Pancreas (tissue), 10 donors: ENCODE measurements around the gene ZBTB14. TPM values are rescaled to one million over a fixed set of nuclear protein-coding genes. Genes with fewer than 3 reads are reported as not detected.

Source experiments
- ATAC-seq, 4 donors: fragments of 200-7000 bp; cut with Tn5 transposase; one replicate each; pipeline versions ENCODE4 v1.8.0 to v1.9.1; 2020; ENCODE audit warnings: mild to moderate bottlenecking in 4 of 4, moderate library complexity in 4 of 4
- DNase-seq, 6 donors: peaks; one replicate each; pipeline ENCODE4 v3.0.0-alpha.2; 2020
- FAIRE-seq: peaks from 2 replicates; lab custom pipeline; 2012; peaks lifted over from hg19 to GRCh38; lab: Jason Lieb, UNC
- H3K27ac ChIP-seq, 4 donors: fragments of 200-600 bp; sonication (generic); 1 replicate in 3 of 4; 2 replicates in 1 of 4; pipeline versions ENCODE4 v1.5.0 to v1.8.0; 2020
- H3K27me3 ChIP-seq, 4 donors: fragments of 200-600 bp; one replicate each; pipeline ENCODE4 v1.8.0; 2021
- H3K36me3 ChIP-seq, 3 donors: fragments of 200-600 bp; sonication (generic) in 1 of 3; one replicate each; pipeline versions ENCODE4 v1.5.0 to v1.8.0; 2020 to 2021
- H3K4me1 ChIP-seq, 3 donors: fragments of 200-600 bp; one replicate each; pipeline ENCODE4 v1.8.0; 2021
- H3K4me3 ChIP-seq, 4 donors: fragments of 200-600 bp; sonication (generic) in 2 of 4; one replicate each; pipeline versions ENCODE4 v1.5.0 to v1.8.0; 2020 to 2021
- H3K9me3 ChIP-seq, 4 donors: fragments of 200-600 bp; one replicate each; pipeline ENCODE4 v1.8.0; 2021
- CTCF ChIP-seq, 4 donors: fragments of 200-600 bp; sonication (generic) in 3 of 4; IDR thresholded peaks; one replicate each; pipeline versions ENCODE4 v1.5.0 to v1.8.0; 2021; ENCODE audit warnings: antibody characterized with exemption in 4 of 4
- WGBS, 2 donors: extraction: QIAGEN DNeasy Blood & Tissue Kit; methylation state at CpG; one replicate each; pipeline ENCODE4 v1.1.7; 2013; 5-methylcytosine and 5-hydroxymethylcytosine counted together
- intact Hi-C, 3 donors: fragments of 100-400 bp; cut with DNase I; formaldehyde crosslinking; loops; one replicate each; pipeline versions ENCODE4 v1.11.1 to v1.14.2; 2022
- polyA plus RNA-seq, 2 donors: library from polyadenylated mRNA; stranded (reverse); fragments of 200-250 nt; gene quantifications; one replicate each; pipeline ENCODE4 v1.2.3, GENCODE V29; 2013
- total RNA-seq, 6 donors: library from RNA; stranded (reverse); fragmentation: NEBNext Ultra II Directional in 4 of 6; extraction: Animal tissue kit (Norgen Biotek cat#: 25700) in 4 of 6; gene quantifications; one replicate each; pipeline versions ENCODE4 v1.2.1 to v1.2.4, GENCODE V29; 2021 to 2023
- donor health status: healthy with polysubstance abuse.
- donor health status: DM: no; HTN: no; CAD: no; lungs with moderate emphysema.
- donor health status: DM: no; HTN: no; CAD: no.
- donor health status: control.
- donor health status: control.
- donor health status: Bipolar disorder and iron deficiency.
- donor health status: DM: yes; HTN: yes; CAD: no.
- donor health status: DM: no; HTN: no; CAD: no.
- donor health status: DM: no; HTN: no; CAD: no.
- donor health status: DM: yes; HTN: yes; CAD: no.

Gene ZBTB14
- total and polyA plus RNA-seq, 8 donors: 3.6 to 7.9 (median 6.8) TPM

DNA sequence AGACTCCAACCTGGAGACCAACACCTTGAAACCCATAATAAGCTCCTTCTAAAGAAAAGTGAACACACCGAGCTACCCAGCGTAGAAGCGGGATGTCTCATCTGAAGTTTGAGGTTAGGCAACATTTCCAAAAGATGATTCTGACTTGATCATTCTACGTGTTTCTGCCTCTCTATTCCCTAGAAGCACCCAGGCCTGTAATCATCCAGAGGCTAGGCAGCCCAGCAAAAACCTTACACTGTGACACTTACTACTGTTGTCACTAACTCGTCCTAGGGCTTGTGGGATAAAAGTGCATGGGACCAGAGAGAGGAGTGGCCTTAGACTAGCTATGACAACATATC, 1.4 kb downstream of the ZBTB14 start:
- no peak for TF ChIP-seq CTCF (IDR thresholded peaks at IDR 0.05)
- H3K27ac ChIP-seq: peak overlapping the region; percentile 94 to 99 (median 98)
- no peaks in the 10 kb centered on the region for H3K27me3 ChIP-seq
- FAIRE-seq: no peak
- H3K36me3 ChIP-seq: peaks cover 0 to 13% (median 9%) of the 10 kb centered on the region in 3 donors
- no peaks in the 10 kb centered on the region for H3K9me3 ChIP-seq
- no peak for DNase-seq
- intact Hi-C loops: loop anchor here in 1 of 3 donors (5.0 kb wide), 1 partner anchor 52 kb away; no protein-coding TSS in a partner anchor
- 54 to 62% methylated on average over 5 of the region's 5 CpGs for WGBS, 2 donors
- ATAC-seq: peak in 1 of 4 donors; percentile 1
- peaks cover 0 to 14% (median 11%) of the 10 kb centered on the region in 3 donors for H3K4me1 ChIP-seq
- H3K4me3 ChIP-seq: peak overlapping the region; percentile 63 to 90 (median 82)

- H3K9me3 ChIP-seq: no peaks in the 10 kb centered on the region
- no peak for TF ChIP-seq CTCF (IDR thresholded peaks at IDR 0.05)
- H3K27ac ChIP-seq: no peak overlapping the region
- intact Hi-C loops: no loop called here
- peaks cover 0 to 13% (median 9%) of the 10 kb centered on the region in 3 donors for H3K36me3 ChIP-seq
- no peak overlapping the region for H3K4me3 ChIP-seq
- no peak for FAIRE-seq
- H3K27me3 ChIP-seq: no peaks in the 10 kb centered on the region
- H3K4me1 ChIP-seq: peaks cover 0 to 3% (median 2%) of the 10 kb centered on the region in 3 donors
- 60 to 71% methylated on average over 2 of the region's 2 CpGs for WGBS, 2 donors
- no peak for ATAC-seq
- no peak for DNase-seq
These were observed 7.0 kb downstream of the ZBTB14 start for GRCh38 chr18:5288517-5288935.

- no peak for TF ChIP-seq CTCF (IDR thresholded peaks at IDR 0.05)
- Histone ChIP-seq H3K4me3 (no peak overlapping the region), H3K27ac (no peak overlapping the region), H3K4me1 (no peaks in the 10 kb centered on the region), H3K9me3 (no peaks in the 10 kb centered on the region), H3K27me3 (no peaks in the 10 kb centered on the region), H3K36me3 (peaks cover 0 to 13% (median 9%) of the 10 kb centered on the region in 3 donors)
- intact Hi-C loops: no loop called here
- FAIRE-seq (no peak), DNase-seq (no peak), ATAC-seq (no peak)
- WGBS, 2 donors: 47 to 74% methylated on average over 2 of the region's 2 CpGs
These were observed 7.7 kb downstream of the ZBTB14 start for GRCh38 chr18:5287854-5288253.

GRCh38 chr18:5286525-5286924, 9.0 kb downstream of the ZBTB14 start:
- Histone ChIP-seq H3K4me1 (no peaks in the 10 kb centered on the region), H3K27ac (no peak overlapping the region), H3K27me3 (no peaks in the 10 kb centered on the region), H3K36me3 (peaks cover 0 to 9% (median 5%) of the 10 kb centered on the region in 3 donors), H3K4me3 (no peak overlapping the region), H3K9me3 (no peaks in the 10 kb centered on the region)
- FAIRE-seq: no peak
- ATAC-seq: no peak
- intact Hi-C loops: no loop called here
- DNase-seq: no peak
- TF ChIP-seq CTCF (IDR thresholded peaks at IDR 0.05): no peak

- WGBS, 2 donors: 55 to 62% methylated on average over 2 of the region's 2 CpGs
- TF ChIP-seq CTCF (IDR thresholded peaks at IDR 0.05): no peak
- H3K36me3 ChIP-seq: no peaks in the 10 kb centered on the region
- no peaks in the 10 kb centered on the region for H3K27me3 ChIP-seq
- no peaks in the 10 kb centered on the region for H3K4me1 ChIP-seq
- DNase-seq (no peak), FAIRE-seq (no peak), ATAC-seq (peak in 1 of 4 donors; percentile 44)
- no peak overlapping the region for H3K27ac ChIP-seq
- H3K9me3 ChIP-seq: no peaks in the 10 kb centered on the region
- H3K4me3 ChIP-seq: no peak overlapping the region
- intact Hi-C loops: no loop called here
These were observed 10.2 kb downstream of the ZBTB14 start for GRCh38 chr18:5285326-5285725.
